HFFc6 (cell line): ENCODE results near the gene SLC43A2. TPM values are rescaled to one million over a fixed set of nuclear protein-coding genes. Genes with fewer than 3 reads are reported as not detected.
"Not testable (repeated sequence)": the region's sequence is repeated elsewhere in the genome, so short reads cannot be mapped to it uniquely, and the experiment has no call there.

Source experiments
- DNase-seq: peaks from one replicate; pipeline ENCODE4 v3.0.0-alpha.2; 2018
- H3K27ac Mint-ChIP-seq: 2 replicates; pipeline ENCODE4 v1.8.0; 2020; ENCODE audit warnings: mild to moderate bottlenecking, mixed read lengths
- H3K27me3 Mint-ChIP-seq: 2 replicates; pipeline ENCODE4 v1.8.0; 2021; ENCODE audit warnings: mild to moderate bottlenecking, moderate library complexity, mixed read lengths; ENCODE audit not compliant: insufficient read depth
- H3K36me3 Mint-ChIP-seq: 2 replicates; pipeline ENCODE4 v1.8.0; 2021; ENCODE audit warnings: low read depth, mixed read lengths
- H3K4me1 Mint-ChIP-seq: 2 replicates; pipeline ENCODE4 v1.8.0; 2020; ENCODE audit warnings: low read depth, mixed read lengths
- H3K4me3 Mint-ChIP-seq: 2 replicates; pipeline ENCODE4 v1.8.0; 2020; ENCODE audit warnings: mild to moderate bottlenecking, moderate library complexity, mixed read lengths
- H3K9me3 Mint-ChIP-seq: 2 replicates; pipeline ENCODE4 v1.8.0; 2020; ENCODE audit warnings: mild to moderate bottlenecking, mixed read lengths
- CTCF ChIP-seq: fragments of 200-600 bp; sonication (generic); IDR thresholded peaks from 2 replicates; pipeline ENCODE4 v1.5.0; 2021; ENCODE audit warnings: antibody characterized with exemption, mild to moderate bottlenecking
- total RNA-seq, 6 experiments: library from RNA; stranded (reverse); fragmentation: NEBNext Ultra II Directional; extraction: Animal tissue kit (Norgen Biotek cat#: 25700); gene quantifications; 2 replicates in 1 of 6; 3 replicates in 5 of 6; pipeline ENCODE4 v1.2.3, GENCODE V29; 2021

SLC43A2 gene
- total RNA-seq, 6 experiments from 2014 or later, result 6.4 to 11.2 (median 6.9) TPM

GRCh38 chr17:1529863-1530262, 98.8 kb downstream of the SLC43A2 start:
- no peak for TF ChIP-seq CTCF
- no peak for DNase-seq
- Mint-ChIP-seq H3K27ac (no peak overlapping the region), H3K4me1 (peaks cover 8% of the 10 kb centered on the region), H3K36me3 (peaks cover 23% of the 10 kb centered on the region), H3K9me3 (no peaks in the 10 kb centered on the region), H3K4me3 (no peak overlapping the region), H3K27me3 (no peaks in the 10 kb centered on the region)

DNA sequence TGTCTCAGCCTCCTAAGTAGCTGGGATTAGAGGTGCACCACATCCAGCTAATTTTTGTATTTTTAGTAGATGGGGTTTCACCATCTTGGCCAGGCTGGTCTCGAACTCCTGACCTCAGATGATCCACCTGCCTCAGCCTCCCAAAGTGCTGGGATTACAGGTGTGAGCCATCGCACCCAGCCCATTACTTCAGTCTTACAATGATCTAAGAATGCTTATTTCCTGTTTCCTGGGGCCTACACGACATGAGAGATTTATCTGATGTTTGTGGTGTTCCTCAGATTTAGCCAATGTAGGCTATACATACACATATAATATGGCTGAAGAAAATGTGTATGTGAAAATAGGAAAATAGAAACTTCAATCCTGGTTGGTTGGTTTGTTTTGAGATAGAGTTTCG, 101.8 kb downstream of the SLC43A2 start:
- H3K36me3 Mint-ChIP-seq, H3K9me3 Mint-ChIP-seq, H3K4me3 Mint-ChIP-seq, H3K27ac Mint-ChIP-seq, H3K27me3 Mint-ChIP-seq, DNase-seq, H3K4me1 Mint-ChIP-seq: not testable (repeated sequence)

DNA sequence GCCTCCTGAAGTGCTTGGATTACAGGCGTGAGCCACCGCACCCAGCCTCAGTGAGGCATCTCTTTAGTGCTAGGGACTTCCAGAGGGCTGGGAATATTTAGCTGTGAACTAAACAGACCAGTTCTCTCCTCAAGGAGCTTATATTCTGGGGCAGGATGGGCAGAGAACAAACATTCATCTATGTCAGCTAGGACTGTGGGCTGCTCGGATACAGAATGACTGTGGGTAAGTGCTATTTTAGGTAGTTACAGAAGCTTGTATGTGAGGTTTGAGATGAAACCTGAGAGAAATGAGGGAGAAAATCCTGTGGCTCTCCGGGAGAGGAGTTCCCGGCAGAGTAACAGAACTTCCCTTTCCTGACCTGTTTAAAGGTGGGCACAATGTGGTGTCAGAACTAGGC, 106.0 kb downstream of the SLC43A2 start:
- H3K9me3 Mint-ChIP-seq, result no peaks in the 10 kb centered on the region
- peaks cover 3% of the 10 kb centered on the region; the same call in 1 of the 2 replicates for H3K4me1 Mint-ChIP-seq
- TF ChIP-seq CTCF, result no peak
- H3K27ac Mint-ChIP-seq, result no peak overlapping the region
- H3K4me3 Mint-ChIP-seq, result no peak overlapping the region
- DNase-seq, result no peak
- peaks cover 14% of the 10 kb centered on the region; the same call in 1 of the 2 replicates for H3K36me3 Mint-ChIP-seq
- H3K27me3 Mint-ChIP-seq, result no peaks in the 10 kb centered on the region

GRCh38 chr17:1521086-1521640, 107.5 kb downstream of the SLC43A2 start:
- Mint-ChIP-seq H3K27me3 (no peaks in the 10 kb centered on the region), H3K4me3 (no peak overlapping the region)

DNA sequence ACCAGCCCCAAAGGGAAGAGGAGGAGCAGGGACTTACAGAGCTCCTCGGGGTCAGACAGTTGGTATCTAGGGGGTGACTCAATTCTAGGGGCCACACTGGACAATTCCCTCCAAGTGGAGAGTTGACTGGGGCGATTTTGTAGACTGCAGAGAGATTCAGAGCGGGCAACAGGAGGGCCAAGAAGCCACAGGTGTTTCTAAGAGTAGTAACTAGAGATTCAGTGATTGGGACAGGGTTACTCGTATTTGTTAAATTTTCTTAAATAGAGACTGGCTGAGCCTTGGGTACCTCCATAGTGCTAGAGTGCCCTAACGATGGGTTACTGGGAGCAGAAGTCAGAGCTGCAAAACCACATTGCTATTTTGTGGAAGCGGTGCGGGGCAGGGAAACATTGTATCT, 109.0 kb downstream of the SLC43A2 start:
- Mint-ChIP-seq H3K9me3 (no peaks in the 10 kb centered on the region), H3K4me3 (no peak overlapping the region), H3K27me3 (no peaks in the 10 kb centered on the region), H3K27ac (no peak overlapping the region), H3K36me3 (peaks cover 16% of the 10 kb centered on the region; the same call in 1 of the 2 replicates), H3K4me1 (peaks cover 17% of the 10 kb centered on the region)
- DNase-seq, result no peak
- TF ChIP-seq CTCF, result no peak

More at GRCh38 chr17:1521086-1521640, 107.5 kb downstream of the SLC43A2 start:
- H3K9me3 Mint-ChIP-seq, result no peaks in the 10 kb centered on the region
- H3K27ac Mint-ChIP-seq, result no peak overlapping the region
- H3K4me1 Mint-ChIP-seq, result peaks cover 7% of the 10 kb centered on the region; the same call in 1 of the 2 replicates
- TF ChIP-seq CTCF, result no peak; the same call in 1 of the 2 replicates
- no peak for DNase-seq
- H3K36me3 Mint-ChIP-seq, result peaks cover 16% of the 10 kb centered on the region; the same call in 1 of the 2 replicates

Other genes starting within 250 kb of the SLC43A2 start
- 100 to 1,000 TPM; 713 to 967 (median 844) TPM for gene YWHAE, start 228.6 kb downstream of the SLC43A2 start, total RNA-seq
- gene CRK, start 172.6 kb downstream of the SLC43A2 start, total RNA-seq, result 10 to 100 TPM; 71.1 to 83.1 (median 77.5) TPM
- gene MYO1C, start 136.1 kb downstream of the SLC43A2 start, total RNA-seq, result 100 to 1,000 TPM; 310 to 400 (median 328) TPM
- gene INPP5K, start 112.2 kb downstream of the SLC43A2 start, total RNA-seq, result 10 to 100 TPM; 18.2 to 23.5 (median 20.3) TPM
- gene PITPNA, start 66.0 kb downstream of the SLC43A2 start, total RNA-seq, result 10 to 100 TPM; 59.5 to 75.9 (median 67.7) TPM
- under 1 TPM; 0.09 to 0.38 (median 0.21) TPM for gene SCARF1, start 16.9 kb upstream of the SLC43A2 start, total RNA-seq
- gene RILP, start 21.0 kb upstream of the SLC43A2 start, total RNA-seq, result 1 to 10 TPM; 4.6 to 6.5 (median 5.0) TPM
- gene PRPF8, start 56.0 kb upstream of the SLC43A2 start, total RNA-seq, result 100 to 1,000 TPM; 224 to 285 (median 248) TPM
- 1 to 10 TPM; 2.7 to 3.8 (median 3.2) TPM for gene TLCD2, start 81.5 kb upstream of the SLC43A2 start, total RNA-seq
- 10 to 100 TPM; 12.5 to 18.1 (median 13.2) TPM for gene WDR81, start 95.9 kb upstream of the SLC43A2 start, total RNA-seq
- gene SERPINF2, start 114.0 kb upstream of the SLC43A2 start, total RNA-seq, result not detected
- gene SERPINF1, start 133.2 kb upstream of the SLC43A2 start, total RNA-seq, result 10 to 100 TPM; 12.0 to 46.8 (median 13.2) TPM
- 10 to 100 TPM in 1 of 6 experiments, 1 to 10 TPM in 5; 6.3 to 10.3 (median 8.7) TPM for gene SMYD4, start 201.1 kb upstream of the SLC43A2 start, total RNA-seq
- 100 to 1,000 TPM in 4 of 6 experiments, 10 to 100 TPM in 2; 83.2 to 111 (median 108) TPM for gene RPA1, start 201.2 kb upstream of the SLC43A2 start, total RNA-seq